Naive B cell (primary cell): Measurements from ENCODE around the gene MAGI2. TPM values are rescaled to one million over a fixed set of nuclear protein-coding genes. Genes with fewer than 3 reads are reported as not detected.

ENCODE experiments used
- ATAC-seq, 2 donors: fragments of 150-1000 bp; cut with Tn5 transposase; 2 replicates each; pipeline ENCODE4 v1.10.0; 2021; ENCODE audit warnings: low read depth in 2 of 2, mild to moderate bottlenecking in 2 of 2, moderate library complexity in 2 of 2
- DNase-seq: peaks from one replicate; pipeline ENCODE4 v3.0.0; 2022
- H3K27ac Mint-ChIP-seq, 6 donors: one replicate each; pipeline ENCODE4 v1.8.0; 2020 to 2022; ENCODE audit warnings: mild to moderate bottlenecking in 6 of 6, mixed read lengths in 6 of 6, moderate library complexity in 5 of 6, inconsistent platforms in 2 of 6
- H3K27me3 Mint-ChIP-seq, 3 donors: one replicate each; pipeline ENCODE4 v1.8.0; 2021 to 2022; ENCODE audit warnings: mixed read lengths in 3 of 3, mild to moderate bottlenecking in 1 of 3
- H3K36me3 Mint-ChIP-seq, 2 donors: one replicate each; pipeline ENCODE4 v1.8.0; 2020 to 2022; ENCODE audit warnings: mixed read lengths in 2 of 2, inconsistent platforms in 1 of 2, mild to moderate bottlenecking in 1 of 2
- H3K4me1 Mint-ChIP-seq, 3 donors: one replicate each; pipeline ENCODE4 v1.8.0; 2020 to 2022; ENCODE audit warnings: mixed read lengths in 3 of 3, inconsistent platforms in 1 of 3, mild to moderate bottlenecking in 1 of 3, moderate library complexity in 1 of 3
- H3K4me3 Mint-ChIP-seq, 8 donors: one replicate each; pipeline ENCODE4 v1.8.0; 2020 to 2022; ENCODE audit warnings: mild to moderate bottlenecking in 8 of 8, mixed read lengths in 8 of 8, moderate library complexity in 8 of 8, inconsistent platforms in 2 of 8
- H3K9me3 Mint-ChIP-seq, 7 donors: one replicate each; pipeline ENCODE4 v1.8.0; 2020 to 2022; ENCODE audit warnings: mixed read lengths in 7 of 7, mild to moderate bottlenecking in 5 of 7, inconsistent platforms in 2 of 7, moderate library complexity in 1 of 7
- polyA plus RNA-seq, 6 donors: library from polyadenylated mRNA; unstranded; fragments of 300-500 nt; fragmentation: Illumina TruSeq; gene quantifications; one replicate each; pipeline ENCODE4 v1.2.3, GENCODE V29; 2021; ENCODE audit warnings: low read depth in 6 of 6

The MAGI2 gene
- polyA plus RNA-seq, 6 donors from 2014 or later, result 0.04 to 0.06 (median 0.04) TPM; not detected in 3

DNA sequence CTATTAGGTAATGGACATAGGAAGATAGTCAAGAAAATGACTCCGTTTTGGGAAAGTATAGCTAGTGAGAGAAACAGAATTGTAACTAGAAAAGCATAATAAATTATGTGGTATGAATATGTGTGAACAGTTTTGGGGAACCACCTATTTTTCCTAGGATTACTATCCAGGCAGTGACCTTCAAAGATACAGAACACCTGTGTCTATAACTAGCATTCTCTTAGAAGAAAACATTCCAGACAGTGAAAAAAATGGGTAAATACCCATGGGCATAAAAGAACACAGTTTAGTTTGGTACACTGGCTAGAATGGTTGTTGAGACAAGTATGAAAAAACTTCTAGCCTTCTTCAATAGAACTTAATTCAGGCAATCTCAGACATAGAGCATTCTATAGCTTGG, 690.8 kb downstream of the MAGI2 start:
- no peak for ATAC-seq
- Mint-ChIP-seq H3K9me3 (peaks cover 0 to 3% (median 0%) of the 10 kb centered on the region in 7 donors), H3K4me1 (no peaks in the 10 kb centered on the region)

DNA sequence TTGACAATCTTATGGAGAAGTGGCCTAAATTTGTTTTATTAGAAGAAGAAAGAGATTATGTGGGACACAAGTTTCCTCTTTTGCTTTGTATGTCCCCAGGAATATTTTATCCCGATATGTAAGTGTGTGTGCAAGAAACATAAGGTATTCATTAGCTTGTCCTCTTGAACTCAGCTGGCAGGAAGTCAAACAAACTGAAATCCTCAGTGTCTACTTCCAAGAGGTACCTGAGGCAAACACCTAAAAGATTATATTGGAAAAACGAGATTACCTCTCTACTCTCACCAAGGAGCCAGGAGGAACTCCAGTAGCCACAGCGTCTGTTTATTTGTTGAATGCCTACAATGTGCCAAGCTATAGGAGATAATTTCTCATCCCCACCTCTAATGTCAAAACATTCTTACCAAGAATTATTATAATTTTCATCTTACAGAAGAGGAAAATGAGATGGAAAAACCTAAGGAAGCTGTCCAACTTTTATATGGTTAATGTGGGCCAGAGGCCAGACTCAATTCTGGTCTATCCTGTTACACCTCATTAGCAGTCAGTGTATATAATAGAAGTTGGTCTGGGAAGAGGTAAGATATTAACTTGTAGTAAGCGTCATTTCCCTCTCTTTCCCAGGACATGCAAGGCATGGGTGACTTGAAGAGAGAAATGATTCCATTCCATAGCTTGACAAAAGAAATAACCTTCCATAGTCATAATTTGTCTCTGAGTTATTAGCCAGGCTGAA, 692.7 kb downstream of the MAGI2 start:
- DNase-seq (no peak), ATAC-seq (no peak)
- H3K9me3 Mint-ChIP-seq, result peaks cover 0 to 11% (median 0%) of the 10 kb centered on the region in 7 donors
- no peaks in the 10 kb centered on the region for H3K27me3 Mint-ChIP-seq
- no peak overlapping the region for H3K4me3 Mint-ChIP-seq
- no peaks in the 10 kb centered on the region for H3K36me3 Mint-ChIP-seq
- no peak overlapping the region for H3K27ac Mint-ChIP-seq
- H3K4me1 Mint-ChIP-seq, result no peaks in the 10 kb centered on the region

More for the DNA sequence above, 690.8 kb downstream of the MAGI2 start:
- Mint-ChIP-seq H3K36me3 (no peaks in the 10 kb centered on the region), H3K27ac (no peak overlapping the region), H3K4me3 (no peak overlapping the region), H3K27me3 (no peaks in the 10 kb centered on the region)
- no peak for DNase-seq

DNA sequence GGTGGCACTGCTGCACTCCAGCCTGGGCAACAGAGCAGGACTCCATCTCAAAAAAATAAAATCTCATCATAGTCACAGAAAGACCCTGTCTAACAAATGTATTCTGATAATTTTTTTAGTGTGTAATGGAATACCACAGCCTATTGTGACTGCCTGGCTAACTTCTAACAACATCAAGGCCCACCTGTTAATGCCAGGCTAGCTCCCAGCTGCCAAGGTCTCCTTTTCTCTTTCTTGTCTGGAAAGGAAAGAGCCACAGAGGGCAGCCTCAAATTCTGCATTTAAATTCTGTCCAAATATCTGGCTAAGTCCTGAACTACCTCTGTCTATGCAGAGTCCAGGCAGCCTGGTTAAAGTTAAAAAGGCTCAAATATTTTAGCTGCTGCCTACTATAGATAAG, 700.9 kb downstream of the MAGI2 start:
- Mint-ChIP-seq H3K9me3 (peaks cover 0 to 14% (median 0%) of the 10 kb centered on the region in 7 donors), H3K36me3 (no peaks in the 10 kb centered on the region), H3K27me3 (no peaks in the 10 kb centered on the region), H3K4me3 (no peak overlapping the region), H3K27ac (no peak overlapping the region), H3K4me1 (no peaks in the 10 kb centered on the region)
- ATAC-seq, result no peak
- no peak for DNase-seq

- peaks cover 0 to 7% (median 0%) of the 10 kb centered on the region in 7 donors for H3K9me3 Mint-ChIP-seq
- H3K27ac Mint-ChIP-seq, result no peak overlapping the region
- no peaks in the 10 kb centered on the region for H3K27me3 Mint-ChIP-seq
- H3K4me3 Mint-ChIP-seq, result no peak overlapping the region
- DNase-seq, result no peak
- H3K4me1 Mint-ChIP-seq, result no peaks in the 10 kb centered on the region
- no peaks in the 10 kb centered on the region for H3K36me3 Mint-ChIP-seq
- ATAC-seq, result no peak
These were observed 702.2 kb downstream of the MAGI2 start for GRCh38 chr7:78751253-78751652.

GRCh38 chr7:78749052-78749746, 704.3 kb downstream of the MAGI2 start:
- no peak overlapping the region for H3K4me3 Mint-ChIP-seq
- peaks cover 0 to 7% (median 0%) of the 10 kb centered on the region in 7 donors for H3K9me3 Mint-ChIP-seq
- H3K36me3 Mint-ChIP-seq, result no peaks in the 10 kb centered on the region
- no peaks in the 10 kb centered on the region for H3K4me1 Mint-ChIP-seq
- no peak overlapping the region for H3K27ac Mint-ChIP-seq
- no peaks in the 10 kb centered on the region for H3K27me3 Mint-ChIP-seq
- ATAC-seq (no peak), DNase-seq (no peak)

DNA sequence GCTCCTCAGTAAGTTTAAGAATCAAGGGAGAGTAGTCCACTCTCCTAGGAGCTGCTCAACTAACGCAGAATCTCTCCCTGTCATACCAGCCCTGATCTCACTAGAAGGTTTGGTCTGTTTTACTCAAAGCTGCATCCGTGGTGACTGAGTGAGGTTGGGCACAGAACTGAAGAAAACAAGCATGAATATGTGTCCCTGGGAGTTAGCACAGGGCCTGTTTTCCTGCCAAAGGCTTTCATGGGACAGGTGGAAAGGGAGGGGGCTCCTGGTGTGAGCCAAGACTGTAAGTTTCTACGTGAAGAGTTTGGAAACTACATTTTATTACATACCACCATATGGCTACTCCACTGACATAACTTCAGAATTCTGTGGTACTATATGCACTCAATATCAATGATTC, 705.9 kb downstream of the MAGI2 start:
- no peaks in the 10 kb centered on the region for H3K4me1 Mint-ChIP-seq
- ATAC-seq (no peak), DNase-seq (no peak)
- H3K27me3 Mint-ChIP-seq, result no peaks in the 10 kb centered on the region
- no peaks in the 10 kb centered on the region for H3K36me3 Mint-ChIP-seq
- peak overlapping the region in 1 of 8 donors; percentile 38 for H3K4me3 Mint-ChIP-seq
- peak overlapping the region in 1 of 6 donors; percentile 4 for H3K27ac Mint-ChIP-seq
- H3K9me3 Mint-ChIP-seq, result peaks cover 0 to 6% (median 0%) of the 10 kb centered on the region in 7 donors

DNA sequence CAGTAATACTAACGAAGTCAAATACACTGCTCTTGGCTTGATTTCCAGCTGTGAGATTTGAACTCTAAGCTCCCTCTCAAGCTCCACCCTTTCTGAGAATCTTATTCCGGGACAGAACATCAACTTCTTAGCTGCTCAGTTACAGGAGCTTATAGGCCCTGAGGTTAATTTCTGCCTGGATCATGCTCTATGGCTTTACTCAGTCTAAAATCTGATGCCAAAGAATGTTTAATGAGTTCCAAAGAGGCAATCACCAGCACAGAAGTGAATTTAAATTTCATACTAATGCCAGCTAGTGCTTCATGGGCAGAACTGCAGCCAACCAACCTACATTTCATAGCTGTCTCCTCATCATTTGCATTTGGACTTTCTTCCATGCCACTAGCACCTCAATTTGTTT, 707.2 kb downstream of the MAGI2 start:
- Mint-ChIP-seq H3K36me3 (no peaks in the 10 kb centered on the region), H3K27ac (no peak overlapping the region), H3K9me3 (peaks cover 0 to 6% (median 0%) of the 10 kb centered on the region in 7 donors), H3K27me3 (no peaks in the 10 kb centered on the region), H3K4me3 (no peak overlapping the region), H3K4me1 (no peaks in the 10 kb centered on the region)
- DNase-seq, result no peak
- ATAC-seq, result no peak

DNA sequence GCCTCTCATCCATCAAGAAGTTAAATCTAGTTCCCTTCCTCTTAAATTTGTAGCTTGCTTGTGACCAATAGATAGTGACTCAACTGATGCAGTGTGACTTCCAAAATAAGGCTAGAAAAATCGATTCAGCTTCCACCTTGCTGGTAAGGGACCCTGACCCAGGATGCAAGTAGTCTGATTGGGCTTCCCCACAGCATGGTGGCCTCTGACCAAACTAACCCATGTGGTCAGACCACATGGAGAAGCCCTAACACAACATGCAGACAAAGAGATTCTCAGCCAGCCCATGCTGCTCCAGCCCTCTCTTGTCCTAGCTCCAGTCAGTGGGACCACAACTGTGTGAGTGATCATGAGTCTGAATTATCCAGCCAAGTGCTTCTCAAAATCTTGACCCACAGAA, 710.8 kb downstream of the MAGI2 start:
- no peak for DNase-seq
- Mint-ChIP-seq H3K36me3 (no peaks in the 10 kb centered on the region), H3K4me3 (no peak overlapping the region), H3K27me3 (no peaks in the 10 kb centered on the region), H3K9me3 (peaks cover 0 to 4% (median 2%) of the 10 kb centered on the region in 7 donors), H3K4me1 (no peaks in the 10 kb centered on the region), H3K27ac (no peak overlapping the region)
- no peak for ATAC-seq

GRCh38 chr7:78736548-78736947, 716.9 kb downstream of the MAGI2 start:
- Mint-ChIP-seq H3K4me1 (no peaks in the 10 kb centered on the region), H3K27ac (no peak overlapping the region), H3K4me3 (no peak overlapping the region), H3K9me3 (peaks cover 0 to 7% (median 1%) of the 10 kb centered on the region in 7 donors), H3K36me3 (no peaks in the 10 kb centered on the region), H3K27me3 (no peaks in the 10 kb centered on the region)
- no peak for ATAC-seq
- no peak for DNase-seq

- H3K4me3 Mint-ChIP-seq, result peak overlapping the region in 1 of 8 donors; percentile 5
- H3K9me3 Mint-ChIP-seq, result peaks cover 0 to 4% (median 1%) of the 10 kb centered on the region in 7 donors
- H3K36me3 Mint-ChIP-seq, result no peaks in the 10 kb centered on the region
- no peak for ATAC-seq
- no peaks in the 10 kb centered on the region for H3K4me1 Mint-ChIP-seq
- no peak overlapping the region for H3K27ac Mint-ChIP-seq
- H3K27me3 Mint-ChIP-seq, result no peaks in the 10 kb centered on the region
- no peak for DNase-seq
These were observed 718.8 kb downstream of the MAGI2 start for GRCh38 chr7:78734626-78735025.

DNA sequence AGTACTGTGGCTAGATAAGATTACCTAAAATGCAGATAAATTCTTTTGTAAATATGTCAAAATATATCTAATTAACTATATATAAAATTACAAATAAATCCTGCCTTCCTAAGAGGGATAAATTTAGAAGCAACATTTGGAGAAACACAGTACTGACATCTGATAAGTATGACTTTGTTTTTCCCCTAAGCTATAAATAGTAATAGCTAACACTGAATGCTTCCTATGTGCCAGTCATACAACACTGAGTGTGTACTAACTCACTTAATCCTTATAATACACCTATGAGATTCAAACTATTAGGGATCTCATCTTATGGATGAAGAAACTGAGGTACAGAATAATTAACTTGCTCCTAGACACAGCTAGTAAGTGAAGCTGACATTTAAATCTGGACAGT, 733.4 kb downstream of the MAGI2 start:
- H3K36me3 Mint-ChIP-seq, result no peaks in the 10 kb centered on the region
- H3K4me1 Mint-ChIP-seq, result no peaks in the 10 kb centered on the region
- ATAC-seq (no peak), DNase-seq (no peak)
- H3K27ac Mint-ChIP-seq, result no peak overlapping the region
- H3K4me3 Mint-ChIP-seq, result no peak overlapping the region
- H3K9me3 Mint-ChIP-seq, result peaks cover 0 to 7% (median 2%) of the 10 kb centered on the region in 7 donors
- no peaks in the 10 kb centered on the region for H3K27me3 Mint-ChIP-seq

DNA sequence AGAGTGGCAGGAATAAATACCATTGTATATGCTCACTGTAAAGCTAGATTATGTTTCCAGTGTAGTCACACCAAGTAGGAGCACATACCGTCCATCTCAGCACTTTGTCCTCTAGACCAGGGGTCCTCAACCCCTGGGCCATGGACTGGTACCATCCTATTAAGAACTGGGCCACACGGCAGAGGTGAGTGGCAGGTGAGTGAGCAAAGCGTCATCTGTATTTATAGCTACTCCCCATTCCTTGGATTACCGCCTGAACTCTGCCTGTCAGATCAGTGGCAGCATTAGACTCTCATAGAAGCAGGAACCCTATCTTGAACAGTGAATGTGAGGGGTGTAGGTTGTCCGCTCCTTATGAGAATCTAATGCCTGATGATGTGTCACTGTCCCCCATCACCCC, 735.3 kb downstream of the MAGI2 start:
- peaks cover 0 to under 1% (median 0%) of the 10 kb centered on the region in 7 donors for H3K9me3 Mint-ChIP-seq
- ATAC-seq (no peak), DNase-seq (no peak)
- H3K4me1 Mint-ChIP-seq, result no peaks in the 10 kb centered on the region
- H3K36me3 Mint-ChIP-seq, result no peaks in the 10 kb centered on the region
- H3K27me3 Mint-ChIP-seq, result no peaks in the 10 kb centered on the region
- no peak overlapping the region for H3K4me3 Mint-ChIP-seq
- H3K27ac Mint-ChIP-seq, result no peak overlapping the region

DNA sequence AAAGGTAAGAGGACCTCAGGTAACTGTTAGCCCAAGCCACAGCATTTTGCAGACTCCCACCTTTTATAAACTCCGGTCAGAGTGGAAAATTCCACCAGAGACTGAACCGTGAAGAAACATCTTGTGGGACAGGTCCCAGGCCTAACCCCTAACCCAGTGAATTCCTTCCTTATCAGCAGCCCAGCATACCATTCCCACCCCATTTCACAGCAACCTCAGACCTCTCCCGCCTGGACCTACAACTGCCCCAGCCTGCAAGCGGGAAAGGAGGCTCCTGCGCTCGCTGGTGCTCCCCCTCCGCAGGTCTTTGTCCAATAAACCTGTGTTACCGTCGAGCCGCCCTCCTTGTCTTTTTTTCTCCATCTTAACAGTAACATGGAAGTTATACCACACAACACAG, 736.6 kb downstream of the MAGI2 start:
- no peak overlapping the region for H3K4me3 Mint-ChIP-seq
- no peaks in the 10 kb centered on the region for H3K4me1 Mint-ChIP-seq
- DNase-seq (no peak), ATAC-seq (no peak)
- no peaks in the 10 kb centered on the region for H3K36me3 Mint-ChIP-seq
- H3K27me3 Mint-ChIP-seq, result no peaks in the 10 kb centered on the region
- H3K27ac Mint-ChIP-seq, result no peak overlapping the region
- no peaks in the 10 kb centered on the region for H3K9me3 Mint-ChIP-seq

- DNase-seq, result no peak
- ATAC-seq, result no peak
- H3K4me1 Mint-ChIP-seq, result no peaks in the 10 kb centered on the region
- H3K4me3 Mint-ChIP-seq, result no peak overlapping the region
- H3K27ac Mint-ChIP-seq, result no peak overlapping the region
- no peaks in the 10 kb centered on the region for H3K36me3 Mint-ChIP-seq
- H3K27me3 Mint-ChIP-seq, result no peaks in the 10 kb centered on the region
- peaks cover 0 to 3% (median 0%) of the 10 kb centered on the region in 7 donors for H3K9me3 Mint-ChIP-seq
These were observed 739.1 kb downstream of the MAGI2 start for GRCh38 chr7:78714356-78714755.
